GM21367 (cell line): Measurements from ENCODE around the gene ZMYND8.
A peak's percentile ranks its signal among the peaks of the same experiment; 100 is the strongest.
"Not testable (repeated sequence)": the region's sequence is repeated elsewhere in the genome, so short reads cannot be mapped to it uniquely, and the experiment has no call there.

ENCODE experiments used
- ATAC-seq: cut with Tn5 transposase; IDR thresholded peaks from one replicate; pipeline ENCODE4 v1.9.1; 2021; ENCODE audit not compliant: unreplicated experiment

The ZMYND8 gene

DNA sequence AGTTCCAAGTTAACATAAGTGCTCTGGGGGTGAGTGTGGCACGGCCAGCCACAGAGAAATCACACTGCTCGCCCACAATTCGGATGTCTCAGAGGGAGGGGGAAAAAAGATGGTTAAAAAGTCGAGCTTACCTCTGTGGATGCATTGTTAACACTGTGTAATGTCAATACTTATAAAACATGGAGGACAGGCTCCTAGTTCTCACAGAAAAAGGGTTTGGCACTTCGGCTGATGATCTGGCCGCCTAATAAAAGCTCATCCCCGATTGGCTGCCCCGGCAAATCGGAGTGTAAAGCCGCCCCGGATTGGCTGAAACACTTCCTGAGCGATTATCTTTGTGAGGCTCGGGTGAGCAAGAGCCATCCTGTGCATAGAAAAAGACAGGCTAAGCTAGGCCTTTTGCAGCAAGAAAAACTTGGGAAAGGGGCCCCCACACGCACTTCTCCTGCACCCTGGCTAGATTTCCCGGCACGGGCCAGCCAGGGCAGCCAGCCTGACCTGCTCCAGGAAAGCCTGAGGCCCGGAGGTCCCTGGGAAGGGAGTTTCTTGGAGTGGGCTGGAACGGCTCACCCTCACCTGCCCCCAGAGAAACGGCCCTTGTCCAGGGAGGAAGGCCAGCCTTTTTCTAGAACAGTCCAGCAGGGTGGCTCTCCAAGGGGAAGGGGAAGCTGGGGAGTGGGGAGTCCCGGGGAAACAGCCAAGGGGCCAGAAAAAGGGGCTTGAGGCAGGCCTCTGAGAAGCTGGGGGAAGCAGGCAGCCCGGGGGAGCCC lies at the start of gene ZMYND8:
Gene ZMYND8 (minus strand): TSS at position 174 of the 770 bp plus-strand sequence. CDS start 29 bp downstream, at position 145.
- ATAC-seq, result peak; percentile 39

DNA sequence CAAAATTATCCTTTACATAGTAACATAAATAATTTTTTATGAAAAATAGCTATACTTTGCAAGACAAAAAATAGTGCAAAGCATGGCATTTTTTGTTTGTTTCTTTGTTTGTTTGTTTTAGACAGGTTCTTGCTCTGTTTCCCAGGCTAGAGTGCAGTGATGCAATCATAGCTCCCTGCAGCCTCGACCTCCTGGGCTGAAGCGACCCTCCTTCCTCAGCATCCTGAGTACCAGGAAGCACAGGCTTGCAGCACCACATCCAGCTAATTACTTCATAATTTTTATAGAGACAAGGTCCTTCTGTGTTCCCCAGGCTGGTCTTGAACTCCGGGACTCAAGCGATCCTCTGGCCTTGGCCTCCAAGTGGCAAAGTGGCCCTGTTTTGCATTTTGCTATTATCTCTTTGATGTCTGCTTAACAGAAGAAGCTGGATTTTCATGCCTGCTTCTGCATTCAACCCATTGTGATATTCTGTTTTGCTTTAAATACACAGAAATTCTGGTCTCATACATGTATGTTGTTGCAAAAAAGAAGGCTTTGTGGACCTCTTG lies 49.4 kb upstream of the ZMYND8 start:
- ATAC-seq, result no peak

DNA sequence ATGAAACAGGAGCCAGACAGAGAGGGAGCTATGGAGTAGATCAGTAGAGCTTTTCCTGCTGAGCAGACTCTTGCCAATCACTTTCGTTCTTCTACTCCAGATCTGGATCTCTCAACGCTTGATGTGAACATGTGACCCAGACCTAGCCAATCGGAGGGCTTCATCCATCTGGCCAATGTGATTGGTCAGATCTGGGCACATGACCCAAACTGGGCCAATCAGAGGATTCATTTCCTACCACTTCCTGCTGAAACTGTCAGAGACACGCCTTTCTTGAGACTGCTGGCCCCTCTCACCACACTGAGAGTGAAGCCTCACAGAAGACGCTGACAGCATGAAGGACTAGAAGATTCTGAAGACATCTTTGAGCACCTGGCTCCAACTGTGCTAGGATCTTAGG lies 44.2 kb upstream of the ZMYND8 start:
- no peak for ATAC-seq

DNA sequence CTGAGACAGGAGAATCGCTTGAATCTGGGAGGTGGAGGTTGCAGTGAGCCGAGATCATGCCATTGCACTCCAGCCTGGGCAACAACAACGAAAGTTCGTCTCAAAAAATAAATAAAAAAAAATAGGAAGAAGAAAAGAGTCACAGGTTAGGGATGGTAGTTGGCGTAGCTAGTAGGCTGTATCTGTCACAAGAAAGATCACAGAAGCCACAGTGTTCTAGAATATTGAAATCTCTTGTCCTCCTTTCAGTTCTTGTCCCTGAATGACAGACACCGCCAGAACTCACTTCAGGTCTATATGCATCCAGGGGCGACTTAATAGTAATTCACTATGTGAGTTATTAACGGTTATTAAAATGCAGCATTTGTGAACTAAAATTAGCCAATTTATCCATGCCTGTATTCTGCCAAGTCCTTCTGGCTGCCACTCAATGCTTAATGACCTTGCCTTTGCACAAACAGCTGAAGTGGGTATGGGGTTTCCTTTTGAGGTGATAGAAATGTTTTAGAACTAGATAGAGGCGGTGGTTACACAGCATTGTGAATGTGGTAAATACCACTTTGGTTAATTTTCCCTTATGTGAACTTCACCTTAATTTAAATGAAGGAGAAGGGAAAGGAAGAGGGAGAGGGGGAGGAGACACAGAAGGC lies 41.3 kb upstream of the ZMYND8 start:
- no peak for ATAC-seq

DNA sequence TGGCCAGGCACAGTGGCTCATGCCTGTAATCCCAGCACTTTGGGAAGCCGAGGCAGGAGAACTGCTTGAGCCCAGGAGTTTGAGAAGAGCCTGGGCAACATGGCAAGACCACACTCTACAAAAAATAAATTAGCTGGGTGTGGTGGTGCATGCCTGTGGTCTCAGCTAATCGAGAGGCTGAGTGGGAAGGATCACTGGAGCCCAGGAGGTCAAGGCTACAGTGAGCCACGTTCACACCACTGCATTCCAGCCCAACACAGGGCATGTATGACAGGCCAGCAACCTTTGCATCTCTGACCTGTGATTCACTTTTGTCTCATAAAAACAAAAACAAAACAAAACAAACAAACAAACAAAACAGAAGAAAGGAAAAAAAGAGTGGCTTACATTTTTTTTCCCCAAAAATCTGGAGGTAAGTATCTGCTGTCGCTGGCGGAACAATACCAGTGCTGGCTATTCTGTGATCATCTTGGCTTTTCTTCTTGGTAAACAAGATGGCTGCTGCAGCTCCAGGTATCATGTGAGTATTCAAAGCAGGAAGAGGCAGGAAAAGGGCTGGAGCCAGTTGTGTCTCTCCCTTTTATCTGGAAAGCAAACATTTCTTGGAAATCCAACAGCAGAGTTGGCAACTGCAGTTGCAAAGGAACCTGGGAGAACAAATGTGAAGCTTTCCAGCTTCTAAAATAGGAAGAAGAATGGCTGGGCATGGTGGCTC lies 40.4 kb upstream of the ZMYND8 start:
- ATAC-seq, result no peak

DNA sequence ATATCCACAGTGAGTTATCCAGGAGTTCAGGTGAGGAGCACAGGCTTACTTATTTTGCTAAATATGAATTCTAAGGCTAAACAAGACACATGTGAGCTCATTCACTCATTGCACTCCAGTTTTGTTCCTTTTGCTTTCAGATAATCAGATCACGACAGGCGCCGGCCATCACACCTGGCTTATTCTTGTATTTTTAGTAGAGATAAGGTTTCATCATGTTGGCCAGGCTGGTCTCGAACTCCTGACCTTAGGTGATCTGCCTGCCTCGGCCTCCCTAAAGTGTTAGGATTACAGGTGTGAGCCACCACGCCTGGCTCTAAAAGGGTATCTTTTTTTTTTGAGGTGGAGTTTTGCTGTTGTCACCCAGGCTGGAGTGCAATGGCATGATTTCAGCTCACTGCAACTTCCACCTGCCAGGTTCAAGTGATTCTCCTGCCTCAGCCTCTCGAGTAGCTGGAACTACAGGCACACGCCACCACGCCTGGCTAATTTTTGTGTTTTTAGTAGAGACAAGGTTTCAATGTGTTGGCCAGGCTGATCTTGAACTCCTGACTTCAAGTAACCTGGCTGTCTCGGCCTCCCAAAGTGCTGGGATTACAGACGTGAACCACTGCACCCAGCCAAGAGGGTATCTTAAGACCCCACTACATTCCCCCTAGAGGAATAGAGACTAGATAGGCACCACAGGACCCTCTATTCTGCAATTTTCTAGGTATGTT lies 37.5 kb upstream of the ZMYND8 start:
- not testable (repeated sequence) for ATAC-seq

DNA sequence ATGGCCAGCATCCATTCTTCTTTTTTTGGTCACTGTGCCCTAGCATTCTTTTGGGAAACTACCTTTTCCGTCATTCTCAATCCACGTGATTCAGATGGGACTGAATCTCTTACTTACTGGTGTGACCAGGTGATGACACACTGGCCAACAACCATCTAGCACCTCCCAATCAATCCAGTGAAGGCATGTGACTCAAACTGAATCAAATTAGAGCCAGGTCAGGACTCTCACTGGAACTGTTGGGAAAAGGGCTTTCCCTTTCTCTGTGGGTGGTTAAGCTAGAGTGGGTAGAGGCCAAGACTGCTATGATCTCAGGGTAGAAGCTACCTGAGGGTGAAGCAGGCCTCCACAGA lies 36.2 kb upstream of the ZMYND8 start:
- ATAC-seq, result no peak

DNA sequence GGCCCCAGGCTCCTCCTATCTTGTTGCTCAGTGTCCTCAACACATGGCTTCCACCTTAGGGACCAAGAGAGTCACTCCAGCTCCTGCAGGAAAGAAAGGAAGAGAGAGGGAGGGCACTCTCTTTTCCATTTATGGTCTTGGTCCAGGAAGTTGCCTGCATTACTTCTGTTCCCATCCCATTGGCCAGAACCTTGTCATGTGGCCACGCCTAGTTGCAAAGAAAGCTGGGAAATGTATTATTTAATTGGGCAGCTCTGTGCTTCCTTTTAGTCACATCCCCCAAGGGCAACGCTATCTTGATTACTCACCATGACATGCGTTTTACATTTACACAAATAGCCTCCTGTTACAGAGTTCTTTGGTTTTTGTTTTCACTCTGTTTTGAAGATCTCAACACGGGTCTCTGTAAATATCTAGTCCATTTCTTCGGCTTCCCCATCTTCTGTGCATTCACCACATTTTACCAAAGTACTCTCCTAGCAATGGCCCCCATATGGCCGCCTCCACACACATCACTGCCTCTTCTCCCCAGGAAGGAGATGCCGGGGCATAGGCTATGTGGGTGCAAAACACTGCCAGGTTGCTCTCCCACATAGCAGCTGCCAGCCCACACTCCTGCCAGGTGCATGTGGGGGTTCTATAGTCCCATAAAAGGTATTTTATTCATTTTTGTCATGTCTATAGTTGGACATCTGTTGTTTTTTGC lies 35.7 kb upstream of the ZMYND8 start:
- no peak for ATAC-seq

DNA sequence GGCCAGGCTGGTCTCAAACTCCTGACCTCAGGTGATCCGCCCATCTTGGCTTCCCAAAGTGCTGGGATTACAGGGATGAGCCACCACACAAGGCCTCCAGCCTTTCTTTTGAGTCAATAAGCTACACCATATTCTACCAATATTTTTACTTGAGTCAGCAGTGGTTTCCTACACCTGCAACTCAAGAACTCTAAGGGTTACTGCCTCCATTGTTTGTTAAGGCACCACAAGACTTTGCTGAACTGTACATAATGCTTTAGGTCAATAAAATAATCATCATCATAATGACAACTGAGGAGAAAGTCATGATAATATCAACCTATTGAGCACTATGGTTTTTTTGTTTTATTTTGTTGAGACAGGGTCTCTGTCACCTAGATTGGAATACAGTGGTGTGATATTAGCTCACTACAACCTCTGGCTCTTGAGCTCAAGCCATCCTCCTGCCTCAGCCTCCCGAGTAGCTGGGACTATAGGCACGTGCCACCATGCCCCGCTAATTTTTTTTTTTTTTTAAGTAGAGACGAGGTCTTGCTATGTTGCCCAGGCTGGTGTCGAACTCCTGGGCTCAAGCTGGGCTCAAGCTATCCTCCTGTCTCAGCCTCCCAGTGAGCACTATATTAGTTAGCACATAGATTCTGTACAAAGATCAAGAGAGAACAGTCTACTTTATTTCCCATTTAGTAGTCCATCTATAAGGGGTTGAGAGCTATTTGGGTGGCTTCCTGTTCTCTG lies 34.9 kb upstream of the ZMYND8 start:
- ATAC-seq, result no peak

DNA sequence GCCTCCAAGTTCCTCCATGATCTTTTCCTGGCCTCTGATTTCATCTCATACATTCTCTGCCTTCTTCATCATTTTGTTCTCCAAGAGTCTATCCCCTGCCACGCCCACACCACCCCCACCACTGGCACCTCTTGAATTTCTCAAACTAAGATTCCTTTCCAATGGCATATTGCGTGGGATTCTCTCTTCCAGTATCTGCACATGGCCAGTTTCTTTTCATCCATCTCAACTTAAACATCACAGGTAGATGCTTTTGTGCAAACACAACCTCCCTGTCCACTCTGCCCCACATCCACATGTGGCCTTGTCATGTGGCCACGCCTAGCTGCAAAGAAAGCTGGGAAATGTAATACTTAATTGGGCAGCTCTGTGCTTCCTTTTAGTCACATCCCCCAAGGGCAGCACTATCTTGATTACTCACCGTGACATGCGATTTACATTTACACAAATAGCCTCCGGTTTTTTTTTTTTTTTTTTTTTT lies 33.4 kb upstream of the ZMYND8 start:
- no peak for ATAC-seq

DNA sequence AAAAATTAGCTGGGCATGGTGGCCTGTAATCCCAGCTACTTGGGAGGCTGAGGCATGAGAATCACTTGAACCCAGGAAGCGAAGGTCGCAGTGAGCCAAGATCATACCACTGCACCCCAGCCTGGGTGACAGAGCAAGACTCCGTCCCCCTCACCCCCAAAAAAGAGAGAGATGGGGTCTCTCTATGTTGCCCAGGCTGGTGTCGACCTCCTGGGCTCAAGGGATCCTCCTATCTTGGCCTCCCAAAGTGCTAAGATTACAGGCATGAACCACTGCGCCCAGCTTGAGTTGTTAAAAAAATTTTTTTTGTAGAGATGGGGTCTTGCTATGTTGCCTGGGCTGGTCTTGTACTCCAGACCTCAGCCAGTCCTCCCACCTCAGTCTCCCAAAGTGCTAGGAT lies 29.5 kb upstream of the ZMYND8 start:
- ATAC-seq, result not testable (repeated sequence)

DNA sequence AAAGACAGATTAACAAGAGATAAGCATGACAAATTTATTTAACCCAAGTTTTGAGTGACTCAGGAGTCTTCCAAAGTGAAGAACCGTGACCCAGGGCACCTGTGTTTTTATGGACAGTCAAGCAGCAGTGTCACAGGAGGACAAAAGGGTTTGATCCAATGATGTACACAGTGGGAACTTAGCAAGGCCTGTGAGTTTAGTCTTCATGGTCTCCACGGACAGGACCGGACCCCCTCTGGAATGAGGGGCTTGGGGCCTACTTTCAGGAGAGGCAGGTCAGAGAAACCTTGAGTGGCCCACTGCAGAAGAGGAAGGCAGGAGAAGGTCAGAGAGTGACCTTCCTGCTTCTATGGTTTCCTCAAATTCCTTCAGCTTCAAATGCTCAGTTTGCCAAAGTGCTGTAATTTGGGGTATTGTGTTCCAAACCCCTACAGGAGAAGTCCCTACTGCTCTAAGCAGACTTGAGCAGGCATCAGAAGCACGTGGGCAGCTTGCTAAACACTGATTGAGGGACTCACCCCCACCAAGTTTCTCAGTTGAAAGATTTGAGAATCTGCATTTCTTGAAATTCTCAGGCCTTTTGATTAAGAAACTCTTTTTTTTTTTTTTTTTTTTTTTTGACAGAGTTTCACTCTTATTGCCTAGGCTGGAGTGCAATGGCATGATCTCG lies 26.4 kb upstream of the ZMYND8 start:
- no peak for ATAC-seq

DNA sequence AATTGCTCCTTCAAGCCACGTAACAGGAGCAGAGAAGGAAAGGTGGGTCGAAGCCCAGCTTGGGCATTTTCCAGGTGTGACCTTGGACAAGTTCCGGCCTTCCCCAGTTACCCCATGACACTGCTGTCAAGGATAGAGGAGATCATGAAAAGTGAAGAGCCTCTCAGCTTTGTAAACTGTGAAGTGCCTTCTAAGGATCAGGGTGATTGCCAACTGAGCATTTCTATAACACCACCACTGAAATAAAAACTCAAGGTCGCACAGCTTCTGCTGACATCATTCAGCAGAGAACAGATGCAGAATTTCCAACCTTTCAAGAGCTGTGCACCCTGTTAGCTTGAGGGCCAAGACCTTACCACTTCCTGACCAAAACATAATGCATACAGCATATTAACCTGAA lies 24.0 kb upstream of the ZMYND8 start:
- ATAC-seq, result no peak

DNA sequence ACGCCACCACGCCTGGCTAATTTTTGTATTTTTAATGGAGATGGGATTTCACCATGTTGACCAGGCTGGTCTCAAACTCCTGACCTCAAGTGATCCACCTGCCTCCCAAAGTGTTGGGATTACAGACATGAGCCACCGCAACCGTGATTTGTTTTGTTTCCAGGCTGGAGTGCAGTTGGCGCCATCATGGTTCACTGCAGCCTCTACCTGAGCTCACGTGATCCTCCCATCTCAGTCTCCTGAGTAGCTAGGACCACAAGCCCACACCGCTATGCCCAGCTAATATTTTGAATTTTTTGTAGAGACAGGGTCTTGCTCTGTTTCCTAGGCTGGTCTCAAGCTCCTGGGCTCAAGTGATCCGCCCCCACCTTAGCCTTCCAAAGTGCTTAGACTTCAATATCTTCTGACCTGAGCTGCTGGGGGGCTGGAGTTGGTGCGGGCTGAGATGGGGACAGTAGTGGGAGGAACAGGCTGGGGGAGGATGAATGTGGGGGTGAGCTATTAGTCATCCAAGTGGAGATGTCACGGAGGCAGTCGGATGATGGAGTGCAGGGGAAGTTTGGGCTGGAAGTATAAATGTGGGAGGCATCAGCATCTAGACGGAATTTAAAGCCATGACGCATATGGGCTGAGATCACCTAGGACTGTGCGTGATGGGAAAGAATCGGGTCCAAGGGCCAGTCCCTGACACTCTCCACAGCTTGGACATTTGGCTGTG lies 23.1 kb upstream of the ZMYND8 start:
- no peak for ATAC-seq

DNA sequence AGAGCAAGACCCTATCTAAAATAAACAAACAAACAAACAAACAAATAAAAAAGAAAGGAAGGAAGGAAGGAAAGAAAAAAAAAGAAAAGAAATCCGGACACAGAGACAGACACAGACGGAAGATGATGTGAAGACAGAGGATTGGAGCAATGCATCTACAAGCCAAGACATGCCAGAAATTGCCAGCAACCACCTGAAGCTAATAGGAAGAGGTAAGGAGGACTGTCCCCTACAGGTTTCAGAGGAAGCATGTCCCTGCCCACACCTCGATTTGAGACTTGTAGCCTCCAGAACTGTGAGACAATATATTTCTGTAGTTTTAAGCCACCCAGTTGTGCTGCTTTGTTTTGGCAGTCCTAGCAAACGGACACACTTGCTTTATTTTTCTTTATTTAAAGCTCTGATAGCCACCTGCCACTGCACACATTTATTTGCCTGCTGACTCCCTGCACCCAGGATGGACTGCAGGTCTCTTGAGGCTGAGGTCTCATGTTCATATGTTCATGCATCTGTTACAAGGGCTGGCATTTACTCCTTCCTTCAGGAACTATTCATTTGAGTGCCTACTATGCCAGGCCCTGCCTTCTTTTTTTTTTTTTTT lies 20.7 kb upstream of the ZMYND8 start:
- no peak for ATAC-seq

DNA sequence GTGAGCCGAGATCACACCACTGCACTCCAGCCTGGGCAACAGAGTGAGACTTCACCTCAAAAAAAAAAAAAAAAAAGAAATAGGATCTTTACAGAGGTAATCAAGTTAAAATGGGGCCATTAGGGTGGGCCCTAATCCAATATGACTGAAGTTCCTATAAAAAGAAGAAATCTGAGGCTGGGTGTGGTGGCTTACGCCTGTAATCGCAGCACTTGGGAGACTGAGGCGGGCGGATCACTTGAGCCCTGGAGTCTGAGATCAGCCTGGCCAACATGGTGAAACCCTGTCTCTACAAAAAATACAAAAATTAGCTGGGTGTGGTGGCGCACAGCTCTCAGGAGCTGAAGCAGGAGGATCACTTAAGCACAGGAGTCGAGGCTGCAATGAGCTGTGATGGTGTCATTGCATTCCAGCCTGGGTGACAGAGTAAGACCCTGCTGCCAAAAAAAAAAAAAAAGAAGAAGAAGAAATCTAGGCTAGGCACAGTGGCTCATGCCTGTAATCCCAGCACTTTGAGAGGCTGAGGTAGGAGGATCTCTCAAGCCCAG lies 19.7 kb upstream of the ZMYND8 start:
- not testable (repeated sequence) for ATAC-seq

DNA sequence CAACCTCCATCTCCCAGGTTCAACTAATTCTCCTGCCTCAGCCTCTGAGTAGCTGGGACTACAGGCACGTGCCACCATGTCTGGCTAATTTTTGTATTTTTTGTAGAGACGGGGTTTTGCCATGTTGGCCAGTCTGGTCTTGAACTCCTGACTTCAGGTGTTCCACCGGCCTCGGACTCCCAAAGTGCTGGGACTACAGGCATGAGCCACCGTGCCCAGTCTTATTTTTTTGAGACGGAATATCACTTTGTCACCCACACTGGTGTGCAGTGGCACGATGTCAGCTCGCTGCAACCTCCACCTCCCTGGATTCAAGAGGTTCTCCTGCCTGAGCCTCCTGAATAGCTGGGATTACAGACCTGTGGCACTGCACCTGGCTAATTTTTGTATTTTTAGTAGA lies 17.6 kb upstream of the ZMYND8 start:
- not testable (repeated sequence) for ATAC-seq

DNA sequence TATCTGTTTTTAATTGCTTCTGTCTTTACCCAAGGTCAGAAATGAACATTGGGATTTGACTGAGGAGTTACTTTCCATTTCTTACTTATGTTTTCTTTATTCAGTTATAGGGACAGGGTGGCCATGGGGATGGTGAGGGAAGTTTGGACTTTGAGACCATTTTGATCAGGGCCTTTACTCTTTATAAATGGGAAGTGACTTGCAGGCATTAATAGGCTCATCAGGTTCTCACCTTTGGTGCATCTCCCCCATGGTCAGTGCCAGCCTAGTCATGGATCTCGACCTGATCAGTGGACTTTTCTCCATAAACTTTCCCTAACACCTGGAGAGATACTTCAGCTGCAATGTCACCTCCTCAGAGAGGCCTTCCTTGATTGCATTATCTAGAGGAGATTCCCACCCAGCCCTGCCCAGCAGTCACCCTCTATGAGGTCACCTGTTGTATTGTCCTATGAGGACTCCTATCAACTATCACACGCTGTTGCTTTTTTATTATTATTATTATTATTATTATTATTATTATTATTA lies 16.8 kb upstream of the ZMYND8 start:
- no peak for ATAC-seq
